GM23338 (cell line): Measurements from ENCODE around the gene LMF2. TPM values are rescaled to one million over a fixed set of nuclear protein-coding genes. Genes with fewer than 3 reads are reported as not detected.

Experiments
- ATAC-seq: fragments of 200-7000 bp; cut with Tn5 transposase; 3 replicates; pipeline ENCODE4 v1.9.1; 2020
- DNase-seq: peaks from one replicate; pipeline ENCODE4 v3.0.0-alpha.2; 2015; ENCODE audit warnings: low spot score
- H2AFZ ChIP-seq: fragments of 200-600 bp; sonication (generic); 2 replicates; pipeline ENCODE4 v1.8.0; 2016; ENCODE audit warnings: antibody characterized with exemption, mild to moderate bottlenecking, moderate library complexity
- H3F3A ChIP-seq: fragments of 200-600 bp; sonication (generic); replicated peaks from 2 replicates; pipeline ENCODE4 v1.8.0; 2017; ENCODE audit warnings: antibody characterized with exemption, mixed run types, low read depth
- H3K27ac ChIP-seq: fragments of 200-600 bp; sonication (generic); 2 replicates; pipeline ENCODE4 v1.6.1; 2016; ENCODE audit warnings: low read depth
- H3K27me3 ChIP-seq: fragments of 200-600 bp; sonication (generic); 2 replicates; pipeline ENCODE4 v1.8.0; 2016; ENCODE audit warnings: mild to moderate bottlenecking, mixed run types, moderate library complexity; ENCODE audit not compliant: insufficient read depth
- H3K36me3 ChIP-seq: fragments of 200-600 bp; sonication (generic); 2 replicates; pipeline ENCODE4 v1.8.0; 2016; ENCODE audit warnings: mild to moderate bottlenecking; ENCODE audit not compliant: insufficient read depth
- H3K4me1 ChIP-seq: fragments of 200-600 bp; sonication (generic); 2 replicates; pipeline ENCODE4 v1.8.0; 2016; ENCODE audit warnings: mild to moderate bottlenecking, moderate library complexity; ENCODE audit not compliant: insufficient read depth
- H3K4me2 ChIP-seq: fragments of 200-600 bp; sonication (generic); 2 replicates; pipeline ENCODE4 v1.7.1; 2017; ENCODE audit warnings: mixed run types
- H3K4me3 ChIP-seq: fragments of 200-600 bp; sonication (generic); 2 replicates; pipeline ENCODE4 v1.6.1; 2016; ENCODE audit warnings: mixed run types
- H3K79me2 ChIP-seq: fragments of 200-600 bp; sonication (generic); replicated peaks from 2 replicates; pipeline ENCODE4 v1.8.0; 2017; ENCODE audit warnings: mild to moderate bottlenecking; ENCODE audit not compliant: insufficient read depth
- H3K9me2 ChIP-seq: fragments of 200-600 bp; sonication (generic); 2 replicates; pipeline ENCODE4 v1.8.0; 2017; ENCODE audit not compliant: insufficient read depth
- H4K20me1 ChIP-seq: fragments of 200-600 bp; sonication (generic); replicated peaks from 2 replicates; pipeline ENCODE4 v1.8.0; 2017; ENCODE audit warnings: mild to moderate bottlenecking; ENCODE audit not compliant: insufficient read depth
- H3K27ac Mint-ChIP-seq: 2 replicates; pipeline ENCODE4 v1.8.0; 2020; ENCODE audit warnings: inconsistent platforms, mild to moderate bottlenecking, moderate library complexity, mixed read lengths
- H3K27me3 Mint-ChIP-seq: 3 replicates; pipeline ENCODE4 v1.8.0; 2022; ENCODE audit warnings: low read depth, mild to moderate bottlenecking, moderate library complexity, mixed read lengths, inconsistent platforms; ENCODE audit not compliant: insufficient read depth, poor library complexity
- H3K36me3 Mint-ChIP-seq: 3 replicates; pipeline ENCODE4 v1.8.0; 2021; ENCODE audit warnings: low read depth, mild to moderate bottlenecking, inconsistent platforms, moderate library complexity, mixed read lengths
- H3K4me1 Mint-ChIP-seq: 3 replicates; pipeline ENCODE4 v1.8.0; 2020; ENCODE audit warnings: mild to moderate bottlenecking, inconsistent platforms, mixed read lengths
- H3K4me3 Mint-ChIP-seq: 3 replicates; pipeline ENCODE4 v1.8.0; 2021; ENCODE audit warnings: moderate library complexity, mild to moderate bottlenecking, inconsistent platforms, mixed read lengths
- H3K9me3 Mint-ChIP-seq: 3 replicates; pipeline ENCODE4 v1.8.0; 2020; ENCODE audit warnings: moderate library complexity, mild to moderate bottlenecking, inconsistent platforms, mixed read lengths
- CREB1 ChIP-seq: fragments of 250-450 bp; sonication (Bioruptor Pico); IDR thresholded peaks from 2 replicates; pipeline ENCODE4 v1.5.0; 2020; ENCODE audit warnings: low read depth, mild to moderate bottlenecking, moderate library complexity
- CTCF ChIP-seq, 2 experiments: fragments of 200-600 bp in 1 of 2; sonication (generic) in 1 of 2; conservative IDR thresholded peaks; 2 replicates each; pipeline versions ENCODE4 v1.5.1 to v1.6.1; 2016 to 2017; ENCODE audit warnings: antibody characterized with exemption in 2 of 2, low read depth in 2 of 2, mild to moderate bottlenecking in 2 of 2, moderate library complexity in 1 of 2
- ETS1 ChIP-seq: IDR thresholded peaks from 2 replicates; pipeline ENCODE4 v1.6.1; 2016; ENCODE audit warnings: antibody characterized with exemption
- EZH2 ChIP-seq: fragments of 200-600 bp; sonication (generic); IDR thresholded peaks from one replicate; pipeline ENCODE4 v1.8.0; 2017; ENCODE audit warnings: antibody characterized with exemption, mild to moderate bottlenecking, low read depth; ENCODE audit not compliant: unreplicated experiment
- EZH2phosphoT487 ChIP-seq: fragments of 200-600 bp; sonication (generic); IDR thresholded peaks from one replicate; pipeline ENCODE4 v1.8.1; 2018; ENCODE audit warnings: antibody characterized with exemption; ENCODE audit not compliant: unreplicated experiment
- JUNB ChIP-seq: IDR thresholded peaks from one replicate; pipeline ENCODE4 v1.6.1; 2016; ENCODE audit warnings: antibody characterized with exemption; ENCODE audit not compliant: unreplicated experiment
- NANOG ChIP-seq: IDR thresholded peaks from 2 replicates; pipeline ENCODE4 v1.6.1; 2016; ENCODE audit warnings: antibody characterized with exemption, borderline replicate concordance
- POLR2AphosphoS5 ChIP-seq: IDR thresholded peaks from 2 replicates; pipeline ENCODE4 v1.6.1; 2016; ENCODE audit warnings: antibody characterized with exemption, low read depth
- REST ChIP-seq: IDR thresholded peaks from one replicate; pipeline ENCODE4 v1.6.1; 2018; ENCODE audit warnings: antibody characterized with exemption; ENCODE audit not compliant: unreplicated experiment
- STAT1 ChIP-seq: IDR thresholded peaks from one replicate; pipeline ENCODE4 v1.6.1; 2016; ENCODE audit warnings: antibody characterized with exemption; ENCODE audit not compliant: unreplicated experiment
- ZNF114 ChIP-seq: fragments of 250-450 bp; sonication (Bioruptor Pico); IDR thresholded peaks from 2 replicates; pipeline ENCODE4 v1.5.0; 2020; ENCODE audit warnings: mild to moderate bottlenecking, moderate library complexity
- ZNF331 ChIP-seq: fragments of 250-450 bp; sonication (Bioruptor Pico); IDR thresholded peaks from 2 replicates; pipeline ENCODE4 v1.5.0; 2020; ENCODE audit warnings: low read depth, mild to moderate bottlenecking, moderate library complexity
- ZNF462 ChIP-seq: fragments of 250-450 bp; sonication (Bioruptor Pico); IDR thresholded peaks from 2 replicates; pipeline ENCODE4 v1.5.0; 2020; ENCODE audit warnings: mild to moderate bottlenecking, moderate library complexity
- polyA plus RNA-seq: library from polyadenylated mRNA; unstranded; fragments of >200 nt; fragmentation: Nextera tagmentation; extraction: Ambion mirVana; gene quantifications from 2 replicates; pipeline ENCODE4 v1.2.1, GENCODE V29; 2016
- total RNA-seq: library from RNA; depleted of rRNA; stranded (reverse); fragments of >200 nt; shearing (Covaris generic); gene quantifications from 2 replicates; pipeline ENCODE4 v1.2.3, GENCODE V29; 2014

LMF2 gene
- total and polyA plus RNA-seq, 2 experiments from 2014 or later: 15.6 to 36.3 TPM

GRCh38 chr22:50523458-50523805 lies 15.9 kb upstream of the LMF2 start:
- Histone ChIP-seq H3K4me1 (no peaks in the 10 kb centered on the region; the same call in 1 of the 2 replicates), H3K4me2 (no peak overlapping the region), H2AFZ (no peak overlapping the region), H3F3A (peaks cover 4% of the 10 kb centered on the region), H3K36me3 (no peaks in the 10 kb centered on the region; the same call in 1 of the 2 replicates), H3K27ac (no peak overlapping the region), H3K27me3 (peaks cover 19% of the 10 kb centered on the region), H3K4me3 (no peak overlapping the region), H4K20me1 (no peaks in the 10 kb centered on the region; the same call in 1 of the 2 replicates), H3K79me2 (no peaks in the 10 kb centered on the region), H3K9me2 (no peaks in the 10 kb centered on the region)
- Mint-ChIP-seq H3K9me3 (peaks cover 4% of the 10 kb centered on the region; the same call in 1 of the 3 replicates), H3K27me3 (peaks cover 27% of the 10 kb centered on the region), H3K27ac (no peak overlapping the region), H3K4me3 (no peak overlapping the region), H3K4me1 (peaks cover 11% of the 10 kb centered on the region), H3K36me3 (peaks cover 20% of the 10 kb centered on the region)
- DNase-seq (no peak), ATAC-seq (no peak)
- TF ChIP-seq EZH2phosphoT487 (no peak), CREB1 (CRISPR knock-in tag) (no peak), ETS1 (no peak), ZNF114 (CRISPR knock-in tag) (no peak), ZNF462 (CRISPR knock-in tag) (no peak), ZNF331 (CRISPR knock-in tag) (no peak), STAT1 (no peak), NANOG (no peak), POLR2AphosphoS5 (no peak), JUNB (no peak), EZH2 (no peak), CTCF (conservative IDR thresholded peaks at IDR 0.05; ENCODE audit: low read depth in 2 of 2) (no peak), REST (no peak)
